ENCODE measurements around the gene SERPINA3.

- TF ChIP-seq EZH2 (IDR thresholded peaks at IDR 0.05; ENCODE audit: low read length, unreplicated experiment), result no peak
- TF ChIP-seq CTCF (conservative IDR thresholded peaks at IDR 0.05; ENCODE audit: low read depth, low read length), result no peak
These were observed 16.3 kb upstream of the SERPINA3 start for GRCh38 chr14:94595912-94596311.
